Anterior cingulate cortex (tissue), 58 donors: ENCODE data around the gene PACRG.
A peak's percentile ranks its signal among the peaks of the same experiment; 100 is the strongest.

Experiments
- DNase-seq, 58 donors: peaks; one replicate each; lab custom pipeline; 2025; lab: John Stamatoyannopoulos, UW

The PACRG gene

DNA sequence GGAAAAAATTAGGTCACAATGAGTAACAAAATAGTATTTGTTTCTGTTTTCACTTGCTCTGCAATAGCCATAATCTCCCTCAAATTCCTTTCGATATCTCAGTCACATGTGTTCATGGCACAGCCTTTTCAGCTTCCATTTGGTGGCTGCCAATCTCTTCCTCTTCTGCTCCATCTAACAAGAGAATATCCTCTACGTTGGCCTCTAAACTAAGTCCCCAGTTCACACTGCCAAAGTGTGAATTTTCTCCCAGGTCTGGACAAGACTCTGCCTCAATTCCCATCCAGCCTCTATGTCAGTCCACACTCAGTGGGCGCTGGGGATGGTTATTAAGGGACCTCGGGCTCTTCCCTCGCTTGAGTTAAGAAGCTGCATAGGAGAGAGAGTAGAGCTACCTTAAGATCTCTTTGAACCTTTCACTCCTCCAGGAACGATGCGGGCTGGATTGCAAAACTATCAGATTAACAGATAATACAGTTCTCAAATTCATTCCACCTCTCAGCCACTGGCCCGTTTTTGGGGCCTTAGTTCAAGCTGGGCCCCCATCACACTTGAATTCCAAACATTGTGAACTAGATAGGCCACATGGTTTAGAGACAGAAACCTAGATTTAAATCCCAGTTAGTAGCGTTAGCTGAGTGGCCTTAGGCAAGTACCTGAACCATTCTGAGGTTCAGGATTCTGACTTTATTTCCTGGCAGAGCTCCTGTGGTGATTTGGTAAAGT, 436.6 kb downstream of the PACRG start:
- DNase-seq, result no peak

- DNase-seq, result no peak
Measured at GRCh38 chr6:163165155-163165910, 437.6 kb downstream of the PACRG start.

GRCh38 chr6:163165922-163166321, 438.1 kb downstream of the PACRG start:
- DNase-seq, result peak in 52 of 58 donors; percentile 15 to 90 (median 68)

- DNase-seq, result no peak
Measured at GRCh38 chr6:163166507-163166906, 438.7 kb downstream of the PACRG start.

GRCh38 chr6:163169521-163169920, 441.7 kb downstream of the PACRG start:
- no peak for DNase-seq

- DNase-seq, result no peak
Measured at GRCh38 chr6:163170294-163170883, 442.6 kb downstream of the PACRG start.

- no peak for DNase-seq
Measured at GRCh38 chr6:163173741-163174140, 446.0 kb downstream of the PACRG start.

GRCh38 chr6:163175301-163175700, 447.5 kb downstream of the PACRG start:
- no peak for DNase-seq

DNA sequence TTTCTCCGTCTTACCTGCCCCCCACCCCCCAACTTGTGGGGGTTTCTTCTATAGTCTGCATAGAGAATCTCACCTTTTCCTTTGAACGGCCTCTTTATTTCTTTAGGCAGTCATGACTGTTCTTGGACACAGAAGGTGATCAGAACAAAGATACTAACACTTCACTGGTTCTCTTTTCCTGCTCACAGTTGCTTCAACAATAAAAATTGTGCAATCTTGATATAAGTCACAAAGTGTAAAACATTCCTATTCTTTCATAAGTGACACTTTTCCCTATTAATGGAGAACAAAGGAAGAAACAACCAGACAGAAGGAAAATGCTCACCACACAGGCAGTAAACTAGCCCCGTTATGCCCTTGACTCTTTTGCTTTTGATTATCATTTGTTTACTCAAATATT, 448.3 kb downstream of the PACRG start:
- DNase-seq, result no peak

- DNase-seq, result no peak
Measured at GRCh38 chr6:163177007-163177406, 449.2 kb downstream of the PACRG start.

GRCh38 chr6:163177892-163178420, 450.2 kb downstream of the PACRG start:
- DNase-seq, result peak in 3 of 58 donors; percentile 13 to 27 (median 27)

- DNase-seq, result no peak
Measured at GRCh38 chr6:163179061-163179460, 451.3 kb downstream of the PACRG start.

DNA sequence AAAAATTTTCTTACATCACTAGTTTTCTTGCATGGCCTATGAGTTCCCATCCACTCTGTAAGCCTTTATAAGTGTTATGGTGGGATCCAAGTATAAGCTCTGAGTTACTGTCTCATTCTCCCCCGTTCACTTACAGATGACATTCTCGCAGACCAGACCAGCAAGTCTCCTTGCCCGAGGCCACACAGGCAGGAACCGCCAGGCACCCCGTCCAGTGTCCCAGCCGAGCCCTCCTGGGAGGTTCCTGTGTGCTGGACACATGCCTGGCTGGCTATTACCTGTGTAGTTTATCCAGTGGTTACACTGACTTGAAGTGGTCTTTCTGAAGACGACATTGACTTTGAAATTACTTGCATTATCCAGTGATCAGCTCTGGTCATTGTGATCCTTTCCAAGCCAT, 451.9 kb downstream of the PACRG start:
- no peak for DNase-seq

GRCh38 chr6:163180874-163181541, 453.2 kb downstream of the PACRG start:
- peak in 56 of 58 donors; percentile 54 to 97 (median 86) for DNase-seq

- peak in 2 of 58 donors; percentile 30 to 41 for DNase-seq
Measured at GRCh38 chr6:163181666-163182180, 453.9 kb downstream of the PACRG start.

DNA sequence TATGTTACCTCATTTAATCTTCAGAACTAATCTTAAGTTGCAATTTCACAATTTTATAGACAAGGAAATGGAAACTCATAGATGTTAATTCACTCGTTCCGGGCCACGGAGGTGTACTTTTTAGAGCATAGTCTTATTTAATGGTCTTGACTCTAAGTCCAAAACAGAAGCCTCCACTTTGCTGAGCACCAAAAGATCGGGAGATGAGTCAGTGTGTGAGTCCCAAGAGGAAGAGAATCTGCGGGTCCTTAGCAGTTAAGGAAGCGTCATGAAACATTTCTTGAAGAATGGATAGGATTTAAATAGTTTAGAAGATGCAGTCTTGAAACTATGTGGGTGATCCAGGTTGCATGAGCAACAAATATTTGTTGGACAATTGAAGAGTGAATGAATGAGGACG, 454.9 kb downstream of the PACRG start:
- no peak for DNase-seq

DNA sequence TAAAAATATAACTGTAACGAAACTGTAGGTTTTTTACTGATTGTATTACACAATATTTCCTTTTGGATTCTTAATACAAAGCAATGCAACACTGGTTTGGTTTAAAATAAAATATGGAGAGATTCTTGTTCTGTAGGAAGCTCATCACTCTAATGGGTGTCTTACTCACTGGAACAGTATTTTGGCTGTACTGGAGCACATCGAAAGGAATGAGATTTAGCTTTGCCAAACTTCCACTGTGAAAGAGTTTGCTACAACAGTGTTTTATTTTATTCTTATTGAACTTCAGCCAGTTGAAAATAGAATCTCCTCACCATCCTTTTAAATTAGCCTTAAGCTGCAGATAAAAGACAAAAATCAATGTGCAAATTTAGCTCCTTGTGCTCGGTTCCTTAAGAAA, 456.0 kb downstream of the PACRG start:
- no peak for DNase-seq

DNA sequence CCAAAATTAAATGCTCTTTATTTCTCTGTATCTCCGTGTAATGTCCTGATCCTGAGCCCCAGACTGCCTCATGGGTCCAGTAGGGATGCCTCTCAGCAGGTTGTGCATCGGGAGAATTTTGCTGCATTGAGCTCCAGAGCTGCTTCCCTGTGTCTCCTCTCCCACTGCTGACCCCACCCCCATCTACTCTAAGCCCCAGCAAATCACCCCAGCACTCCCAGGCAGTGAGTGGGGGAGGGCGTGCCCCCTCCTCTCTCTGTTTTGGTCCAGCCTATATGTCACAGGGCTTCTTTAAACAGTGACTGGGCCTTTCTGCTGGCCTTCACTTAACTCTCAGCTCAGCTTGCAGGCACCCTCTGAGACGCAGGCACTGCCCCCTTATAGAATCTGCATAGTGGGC, 458.0 kb downstream of the PACRG start:
- no peak for DNase-seq

DNA sequence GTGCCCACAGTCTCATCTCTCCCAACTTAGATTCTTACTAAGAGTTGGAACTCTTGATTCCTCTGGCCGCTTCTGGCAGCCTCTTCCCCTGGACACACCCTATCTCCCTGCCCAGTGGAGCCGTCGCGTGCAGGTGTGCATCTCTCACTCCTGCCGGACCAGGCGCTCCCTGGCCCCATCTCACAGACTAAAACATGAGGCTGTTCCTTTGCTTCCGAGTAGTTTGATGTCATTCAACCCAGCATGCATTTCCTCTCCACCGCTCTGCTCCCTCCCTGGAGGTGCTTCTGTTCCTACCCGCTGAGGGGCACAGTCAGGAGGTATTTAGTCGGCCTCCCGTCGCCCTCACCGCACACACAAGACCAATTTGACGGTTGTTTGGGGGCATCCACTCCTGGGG, 458.8 kb downstream of the PACRG start:
- no peak for DNase-seq

DNA sequence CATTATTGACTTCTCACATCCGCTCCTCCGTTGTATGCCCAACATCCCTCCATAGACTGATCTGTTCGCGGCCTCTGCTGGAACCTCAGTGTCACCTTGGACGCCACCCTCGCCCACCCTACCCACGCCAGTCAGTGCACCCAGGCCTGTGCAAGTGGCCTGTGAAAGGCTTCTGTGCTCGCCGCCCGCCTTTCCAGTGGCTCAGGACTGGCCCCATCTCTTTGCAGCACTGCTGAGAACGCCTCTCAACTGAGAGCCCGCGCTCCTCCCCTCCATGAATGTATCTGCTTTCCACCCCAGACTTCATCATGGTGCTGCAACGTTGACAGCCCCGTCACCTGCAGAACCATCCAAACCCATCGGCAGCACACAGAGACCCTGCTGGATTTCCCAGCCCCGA, 459.4 kb downstream of the PACRG start:
- no peak for DNase-seq

GRCh38 chr6:163187606-163188005, 459.8 kb downstream of the PACRG start:
- no peak for DNase-seq
